ENCODE data around the gene NUPR1. TPM values are rescaled to one million over a fixed set of nuclear protein-coding genes. Genes with fewer than 3 reads are reported as not detected.

The NUPR1 gene
- total RNA-seq, 1 experiment from 2014 or later, result 2.2 TPM

DNA sequence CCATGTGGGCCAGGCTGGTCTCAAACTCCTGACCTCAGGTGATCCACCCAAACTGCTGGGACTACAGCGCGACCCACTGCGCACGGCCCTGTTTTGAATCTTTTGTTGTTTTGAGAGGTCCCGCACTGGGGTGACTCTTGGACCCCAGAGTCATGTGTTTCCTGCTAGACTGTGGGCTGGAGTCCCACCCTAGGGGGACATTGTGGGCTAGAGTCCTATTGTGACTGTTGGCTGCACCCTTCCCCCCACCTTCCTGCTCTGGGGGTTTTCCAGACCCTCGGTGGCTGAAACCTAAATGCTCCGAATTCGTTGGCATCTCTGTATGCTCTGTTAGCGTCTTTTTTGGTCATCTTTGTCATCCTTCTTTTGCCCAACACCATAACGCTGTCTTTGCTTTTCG lies 16.0 kb downstream of the NUPR1 start:
- no peak overlapping the region for H3K9ac ChIP-seq (ENCODE audit: low read length)
- CTCF ChIA-PET, result no interaction called here
- no peaks in the 10 kb centered on the region for H4K20me1 ChIP-seq (ENCODE audit: insufficient read depth)
- POLR2A ChIA-PET, result no interaction called here
- H3K4me1 ChIP-seq (ENCODE audit: control insufficient read depth in 1 of 2, insufficient read depth in 2 of 2, low read length in 2 of 2), result no peaks in the 10 kb centered on the region
- H3K9me2 ChIP-seq (ENCODE audit: insufficient read depth), result no peaks in the 10 kb centered on the region
- no peak overlapping the region for H2AFZ ChIP-seq (ENCODE audit: low read depth, low read length, poor library complexity, severe bottlenecking)
- TF ChIP-seq FOSL1 (IDR thresholded peaks at IDR 0.05; ENCODE audit: low read depth), result no peak
- no peak for TF ChIP-seq JUND (IDR thresholded peaks at IDR 0.05)
- TF ChIP-seq, protein P1, sequence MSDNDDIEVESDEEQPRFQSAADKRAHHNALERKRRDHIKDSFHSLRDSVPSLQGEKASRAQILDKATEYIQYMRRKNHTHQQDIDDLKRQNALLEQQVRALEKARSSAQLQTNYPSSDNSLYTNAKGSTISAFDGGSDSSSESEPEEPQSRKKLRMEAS (IDR thresholded peaks at IDR 0.05), result no peak
- no peak for TF ChIP-seq RAD21 (IDR thresholded peaks at IDR 0.05; ENCODE audit: low read depth)
- TF ChIP-seq SIN3A (IDR thresholded peaks at IDR 0.05; ENCODE audit: low read depth), result no peak
- no peak for TF ChIP-seq EGR1 (IDR thresholded peaks at IDR 0.05; ENCODE audit: low read depth)
- no peak for TF ChIP-seq SP1 (IDR thresholded peaks at IDR 0.05; ENCODE audit: low read depth)
- no peak for TF ChIP-seq POLR2A (IDR thresholded peaks at IDR 0.05; ENCODE audit: borderline replicate concordance, extremely low read depth, insufficient read depth, insufficient read length)
- no peak for TF ChIP-seq CBX3 (IDR thresholded peaks at IDR 0.05; ENCODE audit: low read depth)
- TF ChIP-seq ZNF274 (IDR thresholded peaks at IDR 0.05; ENCODE audit: low read depth, low read length), result no peak
- TF ChIP-seq, protein P2, sequence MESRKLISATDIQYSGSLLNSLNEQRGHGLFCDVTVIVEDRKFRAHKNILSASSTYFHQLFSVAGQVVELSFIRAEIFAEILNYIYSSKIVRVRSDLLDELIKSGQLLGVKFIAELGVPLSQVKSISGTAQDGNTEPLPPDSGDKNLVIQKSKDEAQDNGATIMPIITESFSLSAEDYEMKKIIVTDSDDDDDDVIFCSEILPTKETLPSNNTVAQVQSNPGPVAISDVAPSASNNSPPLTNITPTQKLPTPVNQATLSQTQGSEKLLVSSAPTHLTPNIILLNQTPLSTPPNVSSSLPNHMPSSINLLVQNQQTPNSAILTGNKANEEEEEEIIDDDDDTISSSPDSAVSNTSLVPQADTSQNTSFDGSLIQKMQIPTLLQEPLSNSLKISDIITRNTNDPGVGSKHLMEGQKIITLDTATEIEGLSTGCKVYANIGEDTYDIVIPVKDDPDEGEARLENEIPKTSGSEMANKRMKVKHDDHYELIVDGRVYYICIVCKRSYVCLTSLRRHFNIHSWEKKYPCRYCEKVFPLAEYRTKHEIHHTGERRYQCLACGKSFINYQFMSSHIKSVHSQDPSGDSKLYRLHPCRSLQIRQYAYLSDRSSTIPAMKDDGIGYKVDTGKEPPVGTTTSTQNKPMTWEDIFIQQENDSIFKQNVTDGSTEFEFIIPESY (IDR thresholded peaks at IDR 0.05; ENCODE audit: extremely low read depth, insufficient replicate concordance, low read length), result no peak
- no peak for TF ChIP-seq CEBPB (IDR thresholded peaks at IDR 0.05; ENCODE audit: low read depth)
- TF ChIP-seq, protein P3, sequence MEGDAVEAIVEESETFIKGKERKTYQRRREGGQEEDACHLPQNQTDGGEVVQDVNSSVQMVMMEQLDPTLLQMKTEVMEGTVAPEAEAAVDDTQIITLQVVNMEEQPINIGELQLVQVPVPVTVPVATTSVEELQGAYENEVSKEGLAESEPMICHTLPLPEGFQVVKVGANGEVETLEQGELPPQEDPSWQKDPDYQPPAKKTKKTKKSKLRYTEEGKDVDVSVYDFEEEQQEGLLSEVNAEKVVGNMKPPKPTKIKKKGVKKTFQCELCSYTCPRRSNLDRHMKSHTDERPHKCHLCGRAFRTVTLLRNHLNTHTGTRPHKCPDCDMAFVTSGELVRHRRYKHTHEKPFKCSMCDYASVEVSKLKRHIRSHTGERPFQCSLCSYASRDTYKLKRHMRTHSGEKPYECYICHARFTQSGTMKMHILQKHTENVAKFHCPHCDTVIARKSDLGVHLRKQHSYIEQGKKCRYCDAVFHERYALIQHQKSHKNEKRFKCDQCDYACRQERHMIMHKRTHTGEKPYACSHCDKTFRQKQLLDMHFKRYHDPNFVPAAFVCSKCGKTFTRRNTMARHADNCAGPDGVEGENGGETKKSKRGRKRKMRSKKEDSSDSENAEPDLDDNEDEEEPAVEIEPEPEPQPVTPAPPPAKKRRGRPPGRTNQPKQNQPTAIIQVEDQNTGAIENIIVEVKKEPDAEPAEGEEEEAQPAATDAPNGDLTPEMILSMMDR (IDR thresholded peaks at IDR 0.05 in 2 of 3, conservative IDR thresholded peaks at IDR 0.05 in 1 of 3; ENCODE audit: borderline replicate concordance in 1 of 3, insufficient read depth in 1 of 3, low read depth in 2 of 3, low read length in 2 of 3), result no peak
- TF ChIP-seq POLR2AphosphoS5 (IDR thresholded peaks at IDR 0.05; ENCODE audit: low read depth, low read length), result no peak
- TF ChIP-seq, protein P4, sequence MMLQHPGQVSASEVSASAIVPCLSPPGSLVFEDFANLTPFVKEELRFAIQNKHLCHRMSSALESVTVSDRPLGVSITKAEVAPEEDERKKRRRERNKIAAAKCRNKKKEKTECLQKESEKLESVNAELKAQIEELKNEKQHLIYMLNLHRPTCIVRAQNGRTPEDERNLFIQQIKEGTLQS (IDR thresholded peaks at IDR 0.05), result no peak
- no peak for TF ChIP-seq ELF1 (IDR thresholded peaks at IDR 0.05; ENCODE audit: borderline replicate concordance, low read depth)
- TF ChIP-seq EZH2 (IDR thresholded peaks at IDR 0.05), result no peak
- TF ChIP-seq SRF (IDR thresholded peaks at IDR 0.05; ENCODE audit: low read depth), result no peak
- no peaks in the 10 kb centered on the region for H3K9me3 ChIP-seq (ENCODE audit: control insufficient read depth in 1 of 2, insufficient read depth in 1 of 2, low read depth in 1 of 2, low read length in 2 of 2)
- H3K36me3 ChIP-seq (ENCODE audit: control insufficient read depth in 1 of 2, insufficient read depth in 2 of 2, low read length in 2 of 2), result no peaks in the 10 kb centered on the region
- RAD21 ChIA-PET (ENCODE audit: low non-redundant PET in 1 of 2, low total read pairs in 2 of 2, uncharacterized antibody in 2 of 2, unreplicated experiment in 2 of 2), result no interaction called here
- H3K27ac ChIP-seq (ENCODE audit: low read depth, low read length), result no peak overlapping the region
- no peak for ATAC-seq
- no peak overlapping the region for H3K4me3 ChIP-seq (replicated peaks in 1 of 2; ENCODE audit: low read depth in 1 of 2, low read length in 2 of 2)
- no peaks in the 10 kb centered on the region for H3K79me2 ChIP-seq (ENCODE audit: insufficient read depth, low read length)
- intact Hi-C loops (cut with micrococcal nuclease), result no loop called here
- no TSS peak for BruUV-seq (replicated peaks)
- H3K4me2 ChIP-seq (ENCODE audit: low read length), result no peak overlapping the region
- DNase-seq (ENCODE audit: low read depth, low spot score), result no peak
- H3K27me3 ChIP-seq (ENCODE audit: insufficient read depth, low read length), result no peaks in the 10 kb centered on the region

All from HCT116 (cell line).